ENCODE data around the gene OPRL1.

OPRL1 gene

GRCh38 chr20:64042054-64042781, 37.7 kb upstream of the OPRL1 start:
- DNase-seq, result no peak

- no peak for DNase-seq
Observed at GRCh38 chr20:64043768-64044167, 36.1 kb upstream of the OPRL1 start.

GRCh38 chr20:64044484-64045247, 35.2 kb upstream of the OPRL1 start:
- no peak for DNase-seq

- no peak for DNase-seq
Observed at GRCh38 chr20:64045346-64046011, 34.4 kb upstream of the OPRL1 start.

GRCh38 chr20:64047046-64047389, 32.9 kb upstream of the OPRL1 start:
- DNase-seq, result no peak

- DNase-seq, result no peak
Observed at GRCh38 chr20:64047968-64048401, 31.9 kb upstream of the OPRL1 start.

GRCh38 chr20:64048402-64049044, 31.4 kb upstream of the OPRL1 start:
- DNase-seq, result no peak

- DNase-seq, result no peak
Observed at GRCh38 chr20:64049060-64049877, 30.6 kb upstream of the OPRL1 start, which contains the start of gene SOX18. Gene SOX18 (minus strand): TSS chr20:64049639. CDS start chr20:64049516, 123 bp downstream.

GRCh38 chr20:64049878-64050260, 30.0 kb upstream of the OPRL1 start:
- no peak for DNase-seq

- no peak for DNase-seq
Observed at GRCh38 chr20:64050261-64051032, 29.4 kb upstream of the OPRL1 start.

- no peak for DNase-seq
Observed at GRCh38 chr20:64051033-64051452, 28.8 kb upstream of the OPRL1 start.

- DNase-seq, result no peak
Observed at GRCh38 chr20:64051561-64052325, 28.1 kb upstream of the OPRL1 start.

- no peak for DNase-seq
Observed at GRCh38 chr20:64052326-64052722, 27.6 kb upstream of the OPRL1 start.

- DNase-seq, result no peak
Observed at GRCh38 chr20:64052987-64053840, 26.7 kb upstream of the OPRL1 start.

- DNase-seq, result no peak
Observed at GRCh38 chr20:64053841-64054661, 25.8 kb upstream of the OPRL1 start.

- no peak for DNase-seq
Observed at GRCh38 chr20:64055396-64055892, 24.4 kb upstream of the OPRL1 start.

- no peak for DNase-seq
Observed at GRCh38 chr20:64055893-64056638, 23.8 kb upstream of the OPRL1 start.

- DNase-seq, result no peak
Observed at GRCh38 chr20:64056639-64056888, 23.3 kb upstream of the OPRL1 start.
